ENCODE data around the gene PDAP1.

- TF ChIP-seq, protein P1, sequence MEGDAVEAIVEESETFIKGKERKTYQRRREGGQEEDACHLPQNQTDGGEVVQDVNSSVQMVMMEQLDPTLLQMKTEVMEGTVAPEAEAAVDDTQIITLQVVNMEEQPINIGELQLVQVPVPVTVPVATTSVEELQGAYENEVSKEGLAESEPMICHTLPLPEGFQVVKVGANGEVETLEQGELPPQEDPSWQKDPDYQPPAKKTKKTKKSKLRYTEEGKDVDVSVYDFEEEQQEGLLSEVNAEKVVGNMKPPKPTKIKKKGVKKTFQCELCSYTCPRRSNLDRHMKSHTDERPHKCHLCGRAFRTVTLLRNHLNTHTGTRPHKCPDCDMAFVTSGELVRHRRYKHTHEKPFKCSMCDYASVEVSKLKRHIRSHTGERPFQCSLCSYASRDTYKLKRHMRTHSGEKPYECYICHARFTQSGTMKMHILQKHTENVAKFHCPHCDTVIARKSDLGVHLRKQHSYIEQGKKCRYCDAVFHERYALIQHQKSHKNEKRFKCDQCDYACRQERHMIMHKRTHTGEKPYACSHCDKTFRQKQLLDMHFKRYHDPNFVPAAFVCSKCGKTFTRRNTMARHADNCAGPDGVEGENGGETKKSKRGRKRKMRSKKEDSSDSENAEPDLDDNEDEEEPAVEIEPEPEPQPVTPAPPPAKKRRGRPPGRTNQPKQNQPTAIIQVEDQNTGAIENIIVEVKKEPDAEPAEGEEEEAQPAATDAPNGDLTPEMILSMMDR (IDR thresholded peaks at IDR 0.05; ENCODE audit: low read depth, low read length, missing input control): no peak
- TF ChIP-seq, protein P2, sequence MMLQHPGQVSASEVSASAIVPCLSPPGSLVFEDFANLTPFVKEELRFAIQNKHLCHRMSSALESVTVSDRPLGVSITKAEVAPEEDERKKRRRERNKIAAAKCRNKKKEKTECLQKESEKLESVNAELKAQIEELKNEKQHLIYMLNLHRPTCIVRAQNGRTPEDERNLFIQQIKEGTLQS (IDR thresholded peaks at IDR 0.05): no peak
Measured at GRCh38 chr7:99429756-99430155, 21.4 kb upstream of the PDAP1 start.

Measured in liver (tissue), 3 donors.